Activated gamma-delta T cell (primary cell): ENCODE measurements around the gene CBX2.

ENCODE experiments used
- DNase-seq: peaks from one replicate; lab custom pipeline; 2025; lab: John Stamatoyannopoulos, UW

CBX2 gene

DNA sequence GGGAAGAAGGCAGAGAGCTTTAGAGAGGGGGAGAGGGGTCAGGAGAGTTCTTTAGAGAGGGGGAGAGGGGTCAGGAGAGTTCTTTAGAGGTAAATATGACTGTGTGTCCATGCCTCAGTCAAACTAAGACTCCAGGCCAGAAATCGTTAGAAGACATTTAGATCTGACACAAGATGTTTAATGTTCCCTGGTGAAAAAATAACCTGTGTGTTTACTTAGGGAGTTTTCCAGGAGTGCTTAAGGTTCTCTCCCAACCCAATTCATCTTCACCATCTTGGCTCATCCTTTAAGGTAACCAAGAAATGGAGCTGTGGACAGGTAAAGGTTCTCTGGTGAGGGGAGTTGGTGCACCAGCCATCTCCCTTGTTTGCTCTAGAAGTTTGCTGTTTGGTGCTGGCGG lies 51.5 kb downstream of the CBX2 start:
- DNase-seq = no peak

- DNase-seq = no peak
These were observed 52.4 kb downstream of the CBX2 start for GRCh38 chr17:79830303-79830702.

GRCh38 chr17:79830763-79831264 lies 52.9 kb downstream of the CBX2 start:
- DNase-seq = no peak

GRCh38 chr17:79831265-79832217 lies 53.6 kb downstream of the CBX2 start:
- no peak for DNase-seq

DNA sequence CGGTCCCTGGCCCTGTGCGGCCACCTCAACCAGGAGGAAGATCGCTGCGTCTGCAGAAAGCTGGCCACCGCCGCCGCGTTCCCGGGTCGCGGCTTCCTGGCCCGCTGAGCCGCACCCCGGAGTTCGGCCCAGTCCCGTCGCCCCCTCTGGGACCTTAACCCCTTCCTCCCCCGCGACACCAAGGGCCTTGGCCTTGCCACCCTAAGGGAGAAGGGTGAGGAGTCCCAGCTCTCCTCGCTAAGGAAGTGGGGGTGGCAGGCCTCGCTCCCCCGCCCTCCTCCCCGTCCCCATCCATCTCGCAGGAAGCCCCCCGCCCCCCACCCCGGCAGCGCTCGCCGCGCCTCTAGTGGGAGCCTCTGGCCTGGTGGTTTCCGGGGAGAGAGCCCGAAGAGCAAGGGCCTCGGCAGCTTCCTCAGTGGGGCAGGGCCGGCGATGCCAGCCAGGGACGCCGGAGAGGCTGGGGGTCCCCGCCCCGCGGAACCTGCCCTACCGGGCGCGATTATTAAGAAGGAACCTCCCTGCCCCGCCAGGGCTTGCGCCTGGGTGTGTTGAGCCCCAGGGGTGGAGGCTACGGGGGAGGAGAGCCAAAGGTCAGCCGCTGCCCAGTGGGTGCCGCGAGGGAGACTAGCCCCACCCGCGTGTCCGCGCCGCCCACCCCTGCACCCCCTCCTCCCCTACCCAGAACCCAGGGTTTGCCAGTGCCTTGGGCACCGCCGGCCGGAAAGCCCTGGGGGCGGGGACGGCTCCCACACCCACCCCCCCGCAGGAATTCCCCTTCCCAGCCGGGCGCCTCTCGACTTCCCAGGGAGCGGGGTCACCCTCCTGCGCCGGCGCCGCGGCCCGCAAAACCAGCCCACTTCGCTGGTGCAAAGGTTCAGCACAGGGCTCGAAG lies 54.5 kb downstream of the CBX2 start:
- no peak for DNase-seq

GRCh38 chr17:79833110-79833450 lies 55.1 kb downstream of the CBX2 start:
- DNase-seq = no peak

DNA sequence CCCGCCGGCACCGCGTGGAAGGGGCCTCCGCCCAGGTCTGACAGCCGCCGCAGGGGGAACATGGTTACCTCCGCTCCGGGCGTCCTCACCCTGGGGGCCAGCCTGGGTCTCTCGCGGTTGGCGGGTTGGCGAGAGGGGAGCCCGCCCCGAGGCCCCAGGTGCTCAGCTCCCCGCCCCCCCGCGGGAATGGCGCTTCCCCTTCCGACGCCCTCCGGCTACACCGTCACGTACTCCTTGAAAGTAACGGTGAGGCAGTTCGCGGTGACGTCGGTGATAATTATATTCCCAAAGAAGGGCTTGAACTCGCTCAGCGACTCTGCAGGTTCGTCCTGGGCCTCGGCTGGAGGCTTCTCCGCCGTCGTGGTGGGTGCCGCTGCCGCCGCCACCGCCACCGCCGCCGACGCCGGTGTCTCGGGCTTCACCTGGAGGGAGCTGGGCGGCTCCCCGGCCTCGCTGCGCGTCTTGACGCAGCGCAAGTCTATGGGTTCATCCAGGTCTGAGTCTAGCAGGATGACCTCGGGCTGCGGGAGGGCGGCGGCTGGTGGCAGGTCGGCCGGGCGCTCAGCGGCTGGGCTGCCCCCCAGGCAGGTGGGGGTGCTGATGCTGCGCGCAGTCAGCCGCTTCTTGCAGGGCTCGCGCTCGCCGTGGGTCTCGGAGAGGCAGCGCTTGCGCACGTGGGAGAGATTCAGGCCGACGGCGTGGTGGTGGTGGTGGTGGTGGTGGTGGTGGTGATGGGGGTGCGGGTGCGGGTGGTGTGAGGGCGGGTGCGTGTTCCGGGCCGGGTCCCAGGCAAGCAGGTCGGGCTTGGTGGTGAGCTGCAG lies 56.0 kb downstream of the CBX2 start:
- DNase-seq = no peak

DNA sequence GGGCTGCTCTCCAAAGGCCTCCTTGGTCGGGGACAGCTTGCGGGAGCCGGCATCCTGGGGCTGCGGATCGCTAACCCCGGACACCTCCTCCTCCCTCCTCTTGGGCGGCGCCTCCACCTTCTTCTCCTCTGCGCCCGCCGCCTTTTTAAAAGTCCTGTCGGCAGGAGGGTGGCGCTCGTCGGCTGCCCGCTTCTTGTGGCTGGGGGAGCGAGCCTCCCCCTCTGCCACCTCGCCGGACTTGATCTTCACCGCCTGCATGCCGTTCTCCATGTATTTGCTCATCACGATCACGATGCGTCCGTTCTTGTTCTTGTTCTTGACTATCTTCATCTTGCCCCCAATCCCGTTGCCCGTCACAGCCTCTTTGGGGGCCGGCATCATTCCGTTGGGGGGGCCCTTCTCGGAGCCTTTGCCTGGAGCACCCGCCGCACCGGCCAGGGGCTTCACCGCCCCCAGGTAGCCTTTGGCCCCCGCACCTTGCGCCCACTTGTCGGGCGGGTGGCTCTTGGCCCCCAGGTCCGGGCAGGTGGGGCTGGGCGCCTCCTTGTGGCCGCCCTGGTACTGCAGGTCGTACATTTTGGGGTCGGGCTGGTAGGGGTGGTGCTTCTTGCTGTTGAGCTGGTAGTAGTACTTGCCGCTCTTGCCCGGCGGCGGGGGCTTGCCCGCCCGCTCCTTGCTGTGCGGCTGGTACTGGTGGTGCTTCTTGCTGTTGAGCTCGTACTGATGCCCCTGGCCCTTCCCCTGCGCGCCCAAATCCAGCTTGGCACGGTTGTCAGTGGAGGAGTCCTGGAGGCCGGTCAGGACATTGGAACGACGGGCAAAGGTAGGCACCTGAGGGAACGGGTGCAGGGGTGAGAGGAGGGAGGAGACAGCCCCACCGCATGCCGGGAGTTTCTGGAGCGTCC lies 56.9 kb downstream of the CBX2 start:
- DNase-seq = no peak

DNA sequence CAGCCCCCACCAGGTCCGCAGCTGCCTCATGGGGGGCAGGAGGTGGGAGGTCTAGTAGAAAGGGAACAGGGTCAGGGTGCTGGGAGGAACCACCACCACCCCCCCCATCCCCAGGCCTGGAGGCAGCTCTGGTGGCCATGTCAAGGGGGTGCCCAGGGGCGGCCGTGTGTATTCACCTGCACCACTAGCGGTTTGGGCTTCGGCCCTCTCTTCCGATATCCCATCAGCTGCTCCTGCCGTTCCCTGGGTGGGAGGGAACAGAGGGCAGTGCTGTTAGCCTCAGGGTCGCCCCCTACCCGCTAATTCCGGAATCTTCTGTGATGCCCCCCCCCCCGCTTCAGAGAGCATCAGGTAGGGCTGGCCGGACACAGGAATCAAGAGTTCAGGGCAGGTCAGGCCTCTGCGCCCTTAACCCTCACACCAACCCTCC lies 57.5 kb downstream of the CBX2 start:
- DNase-seq = no peak

- DNase-seq = no peak
These were observed 58.1 kb downstream of the CBX2 start for GRCh38 chr17:79835953-79836509.

- no peak for DNase-seq
These were observed 58.6 kb downstream of the CBX2 start for GRCh38 chr17:79836510-79836971.

GRCh38 chr17:79836972-79837887 lies 59.3 kb downstream of the CBX2 start:
- no peak for DNase-seq
